KBM-7 (cell line): ENCODE data around the gene INPP4B.

ENCODE experiments used
- DNase-seq: peaks from one replicate; pipeline ENCODE4 v3.0.0-alpha.2; 2015
- in situ Hi-C: fragments of 300-500 bp; cut with MboI; formaldehyde crosslinking; loops from 2 replicates; pipeline ENCODE4 v1.14.3; 2020; ENCODE audit warnings: low sequenced_read_pairs, low pct_unique_long_range_greater_than_20kb, mixed read lengths

INPP4B gene

GRCh38 chr4:141977433-141977832 lies 868.7 kb downstream of the INPP4B start:
- DNase-seq: no peak
- in situ Hi-C loops: no loop called here
